ENCODE measurements around the gene BTF3L4.

DNA sequence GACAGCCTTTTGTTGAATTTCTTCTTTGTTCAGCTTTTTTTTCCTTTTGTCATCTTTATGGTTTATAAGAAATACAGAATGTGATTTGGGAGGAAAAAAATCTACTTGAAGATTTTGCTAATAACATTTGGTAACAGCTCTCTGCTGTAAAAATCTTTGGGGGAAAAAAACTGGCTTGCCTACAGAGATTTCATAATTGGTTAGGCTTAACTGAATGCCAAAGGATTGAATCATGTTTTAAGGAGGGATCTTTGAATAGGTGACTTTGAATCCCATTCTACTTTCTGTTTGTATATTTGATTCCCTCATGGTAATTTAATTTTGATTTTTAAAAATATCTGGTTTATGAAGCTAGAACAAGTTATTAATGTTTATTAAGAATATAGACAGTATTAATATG, 3.2 kb downstream of the BTF3L4 start:
- TF ChIP-seq, protein P1, sequence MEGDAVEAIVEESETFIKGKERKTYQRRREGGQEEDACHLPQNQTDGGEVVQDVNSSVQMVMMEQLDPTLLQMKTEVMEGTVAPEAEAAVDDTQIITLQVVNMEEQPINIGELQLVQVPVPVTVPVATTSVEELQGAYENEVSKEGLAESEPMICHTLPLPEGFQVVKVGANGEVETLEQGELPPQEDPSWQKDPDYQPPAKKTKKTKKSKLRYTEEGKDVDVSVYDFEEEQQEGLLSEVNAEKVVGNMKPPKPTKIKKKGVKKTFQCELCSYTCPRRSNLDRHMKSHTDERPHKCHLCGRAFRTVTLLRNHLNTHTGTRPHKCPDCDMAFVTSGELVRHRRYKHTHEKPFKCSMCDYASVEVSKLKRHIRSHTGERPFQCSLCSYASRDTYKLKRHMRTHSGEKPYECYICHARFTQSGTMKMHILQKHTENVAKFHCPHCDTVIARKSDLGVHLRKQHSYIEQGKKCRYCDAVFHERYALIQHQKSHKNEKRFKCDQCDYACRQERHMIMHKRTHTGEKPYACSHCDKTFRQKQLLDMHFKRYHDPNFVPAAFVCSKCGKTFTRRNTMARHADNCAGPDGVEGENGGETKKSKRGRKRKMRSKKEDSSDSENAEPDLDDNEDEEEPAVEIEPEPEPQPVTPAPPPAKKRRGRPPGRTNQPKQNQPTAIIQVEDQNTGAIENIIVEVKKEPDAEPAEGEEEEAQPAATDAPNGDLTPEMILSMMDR (IDR thresholded peaks at IDR 0.05; ENCODE audit: low read length), result no peak
- TF ChIP-seq EZH2 (optimal IDR thresholded peaks at IDR 0.05; ENCODE audit: low read depth, low read length) (no peak), EZH2phosphoT487 (IDR thresholded peaks at IDR 0.05; ENCODE audit: low read length) (no peak)

All from MM.1S (cell line).